Activated CD8-positive, alpha-beta T cell treated with anti-CD3 and anti-CD28 coated beads, Interleukin-2, amount 10 ng/mL, durations not matched to agents 7 days and 5 days (primary cell): ENCODE results near the gene ITGA11. TPM values are rescaled to one million over a fixed set of nuclear protein-coding genes. Genes with fewer than 3 reads are reported as not detected.
"Not testable (repeated sequence)": the region's sequence is repeated elsewhere in the genome, so short reads cannot be mapped to it uniquely, and the experiment has no call there.

ENCODE experiments used
- ATAC-seq: fragments of 150-1000 bp; cut with Tn5 transposase; one replicate; pipeline ENCODE4 v1.10.0; 2021; ENCODE audit warnings: moderate library complexity
- CTCF ChIA-PET: fragments of 350-600 bp; sonication (Branson Sonifier 250); formaldehyde crosslinking; loops from one replicate; lab custom pipeline; 2021; ENCODE audit warnings: antibody characterized with exemption; lab: Charles Lee
- POLR2A ChIA-PET: fragments of 350-600 bp; sonication (Branson Sonifier 250); formaldehyde crosslinking; loops from one replicate; lab custom pipeline; 2021; ENCODE audit warnings: antibody characterized with exemption; lab: Charles Lee
- DNase-seq: peaks from one replicate; pipeline ENCODE4 v3.0.0-alpha.2; 2020
- H3K27ac Mint-ChIP-seq: one replicate; pipeline ENCODE4 v1.8.0; 2021; ENCODE audit warnings: mild to moderate bottlenecking, mixed read lengths
- H3K27me3 Mint-ChIP-seq: one replicate; pipeline ENCODE4 v1.8.0; 2021; ENCODE audit warnings: low read depth, mixed read lengths
- H3K36me3 Mint-ChIP-seq: one replicate; pipeline ENCODE4 v1.8.0; 2021; ENCODE audit warnings: low read depth, mixed read lengths
- H3K4me1 Mint-ChIP-seq: one replicate; pipeline ENCODE4 v1.8.0; 2021; ENCODE audit warnings: low read depth, mixed read lengths
- H3K4me3 Mint-ChIP-seq: one replicate; pipeline ENCODE4 v1.8.0; 2021; ENCODE audit warnings: mild to moderate bottlenecking, mixed read lengths
- H3K9me3 Mint-ChIP-seq: one replicate; pipeline ENCODE4 v1.8.0; 2022; ENCODE audit warnings: mixed read lengths; ENCODE audit not compliant: insufficient read depth
- total RNA-seq, 2 experiments: library from RNA; stranded (reverse); gene quantifications; one replicate each; pipeline ENCODE4 v1.2.3, GENCODE V29; 2021

Gene ITGA11
- total RNA-seq, 2 experiments from 2014 or later: 0.18 to 0.39 TPM

GRCh38 chr15:68407141-68407885 is 24.6 kb downstream of the ITGA11 start:
- POLR2A ChIA-PET: no interaction called here
- Mint-ChIP-seq H3K27ac (no peak overlapping the region), H3K36me3 (no peaks in the 10 kb centered on the region), H3K4me3 (no peak overlapping the region), H3K9me3 (no peaks in the 10 kb centered on the region), H3K4me1 (peaks cover 3% of the 10 kb centered on the region), H3K27me3 (peaks cover 4% of the 10 kb centered on the region)
- DNase-seq (no peak), ATAC-seq (no peak)
- CTCF ChIA-PET: interaction anchor here (2.5 kb wide), 1 partner anchor 101 kb away, joined by 8 read pairs; no protein-coding TSS in a partner anchor

GRCh38 chr15:68405378-68406250 is 26.3 kb downstream of the ITGA11 start:
- H3K36me3 Mint-ChIP-seq: no peaks in the 10 kb centered on the region
- ATAC-seq (no peak), DNase-seq (no peak)
- H3K4me1 Mint-ChIP-seq: peaks cover 3% of the 10 kb centered on the region
- CTCF ChIA-PET: no interaction called here
- no peak overlapping the region for H3K27ac Mint-ChIP-seq
- H3K9me3 Mint-ChIP-seq: no peaks in the 10 kb centered on the region
- POLR2A ChIA-PET: no interaction called here
- peaks cover 9% of the 10 kb centered on the region for H3K27me3 Mint-ChIP-seq
- H3K4me3 Mint-ChIP-seq: no peak overlapping the region

DNA sequence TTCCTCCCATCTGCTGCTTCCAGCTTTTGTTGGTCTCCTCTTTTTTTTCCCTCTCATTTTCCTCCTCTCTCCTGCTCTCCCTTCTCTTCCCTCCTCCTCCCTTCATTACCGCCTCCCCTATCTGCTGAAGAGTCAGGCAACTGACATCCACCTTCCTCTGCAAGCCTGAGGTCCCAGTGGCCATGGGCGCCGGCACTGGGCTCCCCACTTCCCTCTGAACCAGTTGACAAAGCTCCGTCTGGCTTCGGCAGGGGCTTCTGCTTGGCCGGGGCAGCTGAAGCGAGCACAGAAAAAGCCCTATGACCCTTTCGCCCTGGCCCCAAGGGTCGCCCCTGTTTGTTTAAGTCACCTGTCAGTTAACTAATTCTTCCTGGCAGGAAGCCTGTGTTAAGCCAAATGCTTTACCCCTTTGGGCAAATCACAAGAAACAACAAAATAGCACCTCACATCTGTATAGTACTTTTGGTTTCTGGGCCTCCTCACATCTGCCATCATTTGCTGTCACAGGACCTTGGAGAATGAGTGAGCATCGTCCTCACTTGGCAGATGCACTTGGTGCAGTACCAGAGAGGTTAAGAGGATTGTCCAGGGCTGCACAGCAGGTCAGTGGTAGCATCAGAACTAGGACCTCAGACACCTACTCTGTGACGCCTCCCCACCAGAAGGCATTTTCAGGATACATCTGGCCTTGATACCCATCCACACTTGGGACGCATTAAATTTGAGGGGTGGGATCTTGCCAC is 27.7 kb downstream of the ITGA11 start:
- no peak for ATAC-seq

DNA sequence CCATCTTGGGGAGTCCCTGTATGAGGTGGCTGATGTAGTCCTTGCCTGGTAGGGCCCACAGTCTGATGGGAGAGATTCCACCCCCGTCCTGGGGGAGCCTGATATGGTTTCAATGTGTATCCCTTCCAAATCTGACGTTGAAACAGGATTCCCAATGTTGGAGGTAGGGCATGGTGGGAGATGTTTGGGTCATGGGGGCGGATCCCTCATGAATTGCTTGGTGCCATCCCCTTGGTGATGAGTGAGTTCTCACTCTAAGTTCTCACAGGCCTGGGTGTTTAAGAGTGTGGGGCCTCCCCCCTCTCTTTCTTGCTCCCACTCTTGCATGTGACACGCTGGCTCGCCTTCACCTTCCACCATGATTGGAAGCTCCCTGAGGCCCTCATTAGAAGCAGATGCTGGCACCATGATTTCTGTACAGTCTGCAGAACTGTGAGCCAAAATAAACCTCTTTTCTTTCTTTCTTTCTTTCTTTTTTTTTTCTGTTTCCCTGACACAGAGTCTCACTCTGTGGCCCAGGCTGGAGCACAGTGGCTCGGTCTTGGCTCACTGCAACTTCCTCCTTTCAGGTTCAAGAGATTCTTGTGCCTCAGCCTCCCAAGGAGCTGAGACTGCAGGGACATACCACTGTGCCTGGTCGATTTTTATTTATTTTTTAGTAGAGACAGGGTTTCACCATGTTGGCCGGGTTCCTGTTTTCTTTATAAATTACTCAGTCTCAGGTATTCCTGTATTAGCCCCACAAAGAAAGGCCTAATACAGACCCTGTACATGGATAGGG is 28.6 kb downstream of the ITGA11 start:
- peaks cover 10% of the 10 kb centered on the region for H3K27me3 Mint-ChIP-seq
- no peak overlapping the region for H3K27ac Mint-ChIP-seq
- DNase-seq (no peak), ATAC-seq (no peak)
- H3K4me3 Mint-ChIP-seq: no peak overlapping the region
- no peaks in the 10 kb centered on the region for H3K9me3 Mint-ChIP-seq
- POLR2A ChIA-PET: no interaction called here
- CTCF ChIA-PET: interaction anchor here (1.4 kb wide), 1 partner anchor 97 kb away, joined by 4 read pairs; no protein-coding TSS in a partner anchor
- no peaks in the 10 kb centered on the region for H3K36me3 Mint-ChIP-seq
- H3K4me1 Mint-ChIP-seq: peaks cover 3% of the 10 kb centered on the region

More for the DNA sequence above, 27.7 kb downstream of the ITGA11 start:
- Mint-ChIP-seq H3K9me3 (no peaks in the 10 kb centered on the region), H3K27me3 (peaks cover 9% of the 10 kb centered on the region), H3K27ac (no peak overlapping the region), H3K36me3 (no peaks in the 10 kb centered on the region), H3K4me1 (peaks cover 3% of the 10 kb centered on the region), H3K4me3 (no peak overlapping the region)
- CTCF ChIA-PET: interaction anchor here (1.4 kb wide), 1 partner anchor 98 kb away, joined by 4 read pairs; no protein-coding TSS in a partner anchor
- POLR2A ChIA-PET: no interaction called here
- no peak for DNase-seq

GRCh38 chr15:68402432-68403160 is 29.4 kb downstream of the ITGA11 start:
- H3K27ac Mint-ChIP-seq: no peak overlapping the region
- no peaks in the 10 kb centered on the region for H3K9me3 Mint-ChIP-seq
- ChIA-PET POLR2A (no interaction called here), CTCF (no interaction called here)
- ATAC-seq (no peak), DNase-seq (no peak)
- no peaks in the 10 kb centered on the region for H3K4me1 Mint-ChIP-seq
- no peaks in the 10 kb centered on the region for H3K36me3 Mint-ChIP-seq
- peaks cover 7% of the 10 kb centered on the region for H3K27me3 Mint-ChIP-seq
- H3K4me3 Mint-ChIP-seq: no peak overlapping the region

- CTCF ChIA-PET: no interaction called here
- DNase-seq: no peak
- H3K27me3 Mint-ChIP-seq: peaks cover 7% of the 10 kb centered on the region
- no peak overlapping the region for H3K27ac Mint-ChIP-seq
- POLR2A ChIA-PET: no interaction called here
- H3K4me3 Mint-ChIP-seq: no peak overlapping the region
- no peaks in the 10 kb centered on the region for H3K36me3 Mint-ChIP-seq
- H3K4me1 Mint-ChIP-seq: no peaks in the 10 kb centered on the region
- no peaks in the 10 kb centered on the region for H3K9me3 Mint-ChIP-seq
- no peak for ATAC-seq
Observed at GRCh38 chr15:68401496-68402431, 30.2 kb downstream of the ITGA11 start.

DNA sequence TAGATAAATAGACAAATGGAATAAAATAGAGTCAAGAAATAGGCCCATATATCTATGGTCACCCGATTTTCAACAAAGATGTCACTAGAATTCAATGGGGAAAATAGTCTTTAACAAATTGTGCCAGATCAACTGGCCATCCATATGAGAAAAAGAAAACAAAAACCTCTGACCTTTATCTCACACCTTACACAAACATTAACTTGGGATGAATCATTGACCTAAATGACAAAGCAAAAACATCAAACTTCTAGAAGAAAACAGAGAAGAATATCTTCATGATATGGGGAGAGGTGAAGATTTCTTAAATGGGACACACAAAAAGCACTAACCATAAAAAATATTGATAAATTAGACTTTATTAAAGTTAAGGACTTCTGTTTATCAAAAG is 31.9 kb downstream of the ITGA11 start:
- ChIA-PET CTCF (interaction anchor here (1.6 kb wide), 1 partner anchor 94 kb away, joined by 8 read pairs; no protein-coding TSS in a partner anchor), POLR2A (no interaction called here)
- Mint-ChIP-seq H3K4me3 (no peak overlapping the region), H3K27ac (no peak overlapping the region), H3K27me3 (peaks cover 10% of the 10 kb centered on the region), H3K9me3 (peaks cover 4% of the 10 kb centered on the region), H3K36me3 (no peaks in the 10 kb centered on the region), H3K4me1 (no peaks in the 10 kb centered on the region)
- no peak for ATAC-seq
- no peak for DNase-seq

DNA sequence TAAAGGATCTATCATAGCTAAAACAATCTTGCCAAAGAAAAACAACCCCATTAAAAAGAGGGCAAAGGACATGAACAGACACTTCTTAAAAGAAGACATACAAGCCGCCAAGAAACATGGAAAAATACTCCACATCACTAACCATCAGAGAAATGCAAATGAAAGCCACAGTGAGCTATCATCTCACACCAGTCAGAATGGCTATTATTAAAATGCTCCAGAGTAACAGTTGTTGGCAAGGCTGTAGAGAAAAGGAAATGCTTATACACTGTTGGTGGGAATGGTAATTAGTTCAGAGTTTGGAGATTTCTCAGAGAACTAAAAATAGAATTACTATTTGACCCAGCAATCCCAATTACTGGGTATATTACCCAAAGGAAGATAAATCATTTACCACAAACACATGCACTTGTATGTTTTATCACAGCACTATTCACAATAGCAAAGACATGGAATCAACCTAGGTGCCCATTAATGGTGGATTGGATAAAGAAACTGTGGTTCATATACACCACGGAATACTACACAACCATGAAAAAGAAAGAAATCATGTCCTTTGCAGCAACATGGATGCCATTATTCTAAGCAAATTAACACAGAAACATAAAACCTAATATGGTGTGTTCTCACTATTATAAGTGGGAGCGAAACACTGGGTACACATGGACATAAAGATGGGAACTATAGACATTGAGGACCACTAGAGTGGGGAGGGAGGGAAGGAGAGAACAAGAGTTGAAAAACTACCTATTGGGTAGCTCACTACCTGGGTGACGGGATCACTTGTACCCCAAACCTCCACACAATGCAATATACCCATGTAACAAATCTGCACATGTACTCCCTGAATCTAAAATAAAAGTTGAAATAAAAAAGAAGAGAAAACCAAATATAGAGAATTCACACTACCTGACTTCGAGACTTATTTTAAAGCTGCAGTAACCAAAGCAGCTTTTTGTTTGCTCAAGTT is 32.6 kb downstream of the ITGA11 start:
- Mint-ChIP-seq H3K4me1 (no peaks in the 10 kb centered on the region), H3K27ac (no peak overlapping the region), H3K27me3 (peaks cover 16% of the 10 kb centered on the region), H3K4me3 (no peak overlapping the region), H3K36me3 (no peaks in the 10 kb centered on the region), H3K9me3 (peaks cover 4% of the 10 kb centered on the region)
- DNase-seq: no peak
- CTCF ChIA-PET: interaction anchor here (1.6 kb wide), 1 partner anchor 93 kb away, joined by 8 read pairs; no protein-coding TSS in a partner anchor
- ATAC-seq: peak; percentile 36
- POLR2A ChIA-PET: no interaction called here

DNA sequence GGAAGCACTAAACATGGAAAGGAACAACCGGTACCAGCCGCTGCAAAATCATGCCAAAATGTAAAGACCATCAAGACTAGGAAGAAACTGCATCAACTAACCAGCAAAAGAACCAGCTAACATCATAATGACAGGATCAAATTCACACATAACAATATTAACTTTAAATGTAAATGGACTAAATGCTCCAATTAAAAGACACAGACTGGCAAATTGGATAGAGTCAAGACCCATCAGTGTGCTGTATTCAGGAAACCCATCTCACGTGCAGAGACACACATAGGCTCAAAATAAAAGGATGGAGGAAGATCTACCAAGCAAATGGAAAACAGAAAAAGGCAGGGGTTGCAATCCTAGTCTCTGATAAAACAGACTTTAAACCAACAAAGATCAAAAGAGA is 34.0 kb downstream of the ITGA11 start:
- ATAC-seq, H3K27ac Mint-ChIP-seq, H3K36me3 Mint-ChIP-seq, DNase-seq, POLR2A ChIA-PET, CTCF ChIA-PET, H3K4me3 Mint-ChIP-seq, H3K4me1 Mint-ChIP-seq: not testable (repeated sequence)
- H3K27me3 Mint-ChIP-seq: peaks cover 25% of the 10 kb centered on the region
- H3K9me3 Mint-ChIP-seq: peaks cover 15% of the 10 kb centered on the region
